Measurements from ENCODE around the gene C10orf90. TPM values are rescaled to one million over a fixed set of nuclear protein-coding genes. Genes with fewer than 3 reads are reported as not detected.
A peak's percentile ranks its signal among the peaks of the same experiment; 100 is the strongest.

Gene C10orf90
- total RNA-seq, 1 donor from 2014 or later = 0.89 TPM

DNA sequence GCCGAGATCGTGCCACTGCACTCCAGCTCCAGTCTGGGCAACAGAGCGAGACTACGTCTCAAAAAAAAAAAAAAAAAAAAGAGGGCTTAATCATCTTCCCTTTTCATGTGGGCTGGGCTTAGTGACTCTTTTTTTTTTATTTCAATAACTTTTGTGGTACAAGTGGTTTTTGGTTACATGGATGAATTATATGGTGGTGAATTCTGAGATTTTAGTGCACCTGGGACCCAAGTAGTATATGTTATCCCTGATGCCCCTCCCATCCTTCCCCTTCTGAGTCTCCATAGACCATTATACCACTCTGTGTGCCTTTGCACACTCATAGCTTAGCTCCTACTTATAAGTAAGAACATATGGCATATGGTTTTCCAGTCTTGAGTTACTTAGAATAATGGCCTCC is 277.4 kb downstream of the C10orf90 start:
- Mint-ChIP-seq H3K36me3 (ENCODE audit: low read depth) (peaks cover 11% of the 10 kb centered on the region), H3K4me1 (peaks cover 62% of the 10 kb centered on the region), H3K27me3 (ENCODE audit: low read depth) (peaks cover 13% of the 10 kb centered on the region), H3K27ac (ENCODE audit: unreplicated experiment) (no peak overlapping the region), H3K9me3 (peaks cover 3% of the 10 kb centered on the region), H3K4me3 (no peak overlapping the region)
- DNase-seq (ENCODE audit: low read depth, low spot score) = no peak
- TF ChIP-seq CTCF (conservative IDR thresholded peaks at IDR 0.05) = no peak

- Mint-ChIP-seq H3K27me3 (ENCODE audit: low read depth) (peaks cover 14% of the 10 kb centered on the region), H3K36me3 (ENCODE audit: low read depth) (peaks cover 11% of the 10 kb centered on the region), H3K27ac (ENCODE audit: unreplicated experiment) (peak overlapping the region; percentile 85), H3K4me1 (peaks cover 57% of the 10 kb centered on the region), H3K9me3 (peaks cover 3% of the 10 kb centered on the region), H3K4me3 (no peak overlapping the region)
- no peak for TF ChIP-seq CTCF (conservative IDR thresholded peaks at IDR 0.05)
- no peak for DNase-seq (ENCODE audit: low read depth, low spot score)
These were observed 278.0 kb downstream of the C10orf90 start for GRCh38 chr10:126392469-126392868.

- Mint-ChIP-seq H3K9me3 (peaks cover 3% of the 10 kb centered on the region), H3K27ac (ENCODE audit: unreplicated experiment) (peak overlapping the region; percentile 97), H3K4me1 (peaks cover 61% of the 10 kb centered on the region), H3K4me3 (peak overlapping the region; percentile 84), H3K27me3 (ENCODE audit: low read depth) (peaks cover 18% of the 10 kb centered on the region), H3K36me3 (ENCODE audit: low read depth) (peaks cover 11% of the 10 kb centered on the region)
- DNase-seq (ENCODE audit: low read depth, low spot score) = no peak
- no peak for TF ChIP-seq CTCF (conservative IDR thresholded peaks at IDR 0.05)
These were observed 278.4 kb downstream of the C10orf90 start for GRCh38 chr10:126392068-126392467.

- H3K27me3 Mint-ChIP-seq (ENCODE audit: low read depth) = peaks cover 23% of the 10 kb centered on the region
- H3K9me3 Mint-ChIP-seq = peaks cover 3% of the 10 kb centered on the region
- TF ChIP-seq CTCF (conservative IDR thresholded peaks at IDR 0.05) = no peak
- H3K4me1 Mint-ChIP-seq = peaks cover 63% of the 10 kb centered on the region
- H3K36me3 Mint-ChIP-seq (ENCODE audit: low read depth) = peaks cover 5% of the 10 kb centered on the region
- peak overlapping the region; percentile 84 for H3K4me3 Mint-ChIP-seq
- DNase-seq (ENCODE audit: low read depth, low spot score) = peak; percentile 28
- peak overlapping the region; percentile 97 for H3K27ac Mint-ChIP-seq (ENCODE audit: unreplicated experiment)
These were observed 279.2 kb downstream of the C10orf90 start for GRCh38 chr10:126391192-126391885.

DNA sequence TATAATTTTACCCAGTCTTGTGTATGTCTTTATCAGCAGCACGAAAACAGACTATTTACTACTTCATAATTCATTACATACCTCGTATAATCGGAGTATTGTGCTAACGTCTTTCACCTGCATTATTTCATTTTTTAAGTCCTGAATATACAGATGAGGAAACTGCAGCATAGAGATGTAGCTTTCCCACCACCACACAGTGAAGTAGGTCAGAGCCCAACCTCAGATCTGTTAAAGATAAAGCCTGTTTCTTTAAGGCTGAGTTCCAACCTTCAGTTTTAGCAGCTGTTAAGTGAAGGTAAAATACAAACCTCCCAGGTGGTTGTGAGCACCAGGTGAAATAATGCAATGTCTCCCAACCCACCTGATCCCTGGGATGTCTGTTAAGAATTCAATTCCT is 280.2 kb downstream of the C10orf90 start:
- TF ChIP-seq CTCF (conservative IDR thresholded peaks at IDR 0.05) = no peak
- H3K27ac Mint-ChIP-seq (ENCODE audit: unreplicated experiment) = peak overlapping the region; percentile 64

More for the DNA sequence above, 280.2 kb downstream of the C10orf90 start:
- Mint-ChIP-seq H3K9me3 (no peaks in the 10 kb centered on the region), H3K4me1 (peaks cover 64% of the 10 kb centered on the region), H3K4me3 (peak overlapping the region; percentile 84), H3K27me3 (ENCODE audit: low read depth) (peaks cover 27% of the 10 kb centered on the region), H3K36me3 (ENCODE audit: low read depth) (peaks cover 11% of the 10 kb centered on the region)
- DNase-seq (ENCODE audit: low read depth, low spot score) = no peak

Measured in neural crest cell (in vitro differentiated cells).